ENCODE measurements around the gene FCGR3B.
"Not testable (repeated sequence)": the region's sequence is repeated elsewhere in the genome, so short reads cannot be mapped to it uniquely, and the experiment has no call there.

Gene FCGR3B

GRCh38 chr1:161661660-161662311 is 30.8 kb upstream of the FCGR3B start:
- H3K27ac ChIP-seq (ENCODE audit: low read length); H3K4me1 ChIP-seq (ENCODE audit: control insufficient read depth in 1 of 2, insufficient read depth in 2 of 2, low read length in 2 of 2); H3K9me3 ChIP-seq (ENCODE audit: control insufficient read depth in 1 of 2, low read length in 2 of 2); H3K27me3 ChIP-seq (ENCODE audit: low read depth, low read length); H3K4me3 ChIP-seq (ENCODE audit: low read depth in 1 of 2, low read length in 2 of 2); H3K36me3 ChIP-seq (ENCODE audit: control insufficient read depth in 1 of 2, insufficient read depth in 2 of 2, low read length in 2 of 2): not testable (repeated sequence)

GRCh38 chr1:161658524-161658923 is 27.5 kb upstream of the FCGR3B start:
- not testable (repeated sequence) for H3K27ac ChIP-seq (ENCODE audit: low read length); H3K36me3 ChIP-seq (ENCODE audit: control insufficient read depth in 1 of 2, insufficient read depth in 2 of 2, low read length in 2 of 2); H3K4me1 ChIP-seq (ENCODE audit: control insufficient read depth in 1 of 2, insufficient read depth in 2 of 2, low read length in 2 of 2); H3K9me3 ChIP-seq (ENCODE audit: control insufficient read depth in 1 of 2, low read length in 2 of 2); H3K4me3 ChIP-seq (ENCODE audit: low read depth in 1 of 2, low read length in 2 of 2); H3K27me3 ChIP-seq (ENCODE audit: low read depth, low read length)

- not testable (repeated sequence) for H3K9me3 ChIP-seq (ENCODE audit: control insufficient read depth in 1 of 2, low read length in 2 of 2); H3K27ac ChIP-seq (ENCODE audit: low read length); H3K27me3 ChIP-seq (ENCODE audit: low read depth, low read length); H3K36me3 ChIP-seq (ENCODE audit: control insufficient read depth in 1 of 2, insufficient read depth in 2 of 2, low read length in 2 of 2); H3K4me3 ChIP-seq (ENCODE audit: low read depth in 1 of 2, low read length in 2 of 2); H3K4me1 ChIP-seq (ENCODE audit: control insufficient read depth in 1 of 2, insufficient read depth in 2 of 2, low read length in 2 of 2)
Measured at GRCh38 chr1:161653971-161654370, 23.0 kb upstream of the FCGR3B start.

- H3K27me3 ChIP-seq (ENCODE audit: low read depth, low read length); H3K9me3 ChIP-seq (ENCODE audit: control insufficient read depth in 1 of 2, low read length in 2 of 2); H3K4me1 ChIP-seq (ENCODE audit: control insufficient read depth in 1 of 2, insufficient read depth in 2 of 2, low read length in 2 of 2); H3K36me3 ChIP-seq (ENCODE audit: control insufficient read depth in 1 of 2, insufficient read depth in 2 of 2, low read length in 2 of 2); H3K27ac ChIP-seq (ENCODE audit: low read length); H3K4me3 ChIP-seq (ENCODE audit: low read depth in 1 of 2, low read length in 2 of 2): not testable (repeated sequence)
Measured at GRCh38 chr1:161653541-161653940, 22.6 kb upstream of the FCGR3B start.

GRCh38 chr1:161647507-161648360 is 16.8 kb upstream of the FCGR3B start:
- H3K4me1 ChIP-seq (ENCODE audit: control insufficient read depth in 1 of 2, insufficient read depth in 2 of 2, low read length in 2 of 2); H3K36me3 ChIP-seq (ENCODE audit: control insufficient read depth in 1 of 2, insufficient read depth in 2 of 2, low read length in 2 of 2); H3K9me3 ChIP-seq (ENCODE audit: control insufficient read depth in 1 of 2, low read length in 2 of 2); H3K4me3 ChIP-seq (ENCODE audit: low read depth in 1 of 2, low read length in 2 of 2); H3K27me3 ChIP-seq (ENCODE audit: low read depth, low read length); H3K27ac ChIP-seq (ENCODE audit: low read length): not testable (repeated sequence)

GRCh38 chr1:161644855-161645254 is 13.9 kb upstream of the FCGR3B start:
- not testable (repeated sequence) for H3K4me3 ChIP-seq (ENCODE audit: low read depth in 1 of 2, low read length in 2 of 2); H3K27me3 ChIP-seq (ENCODE audit: low read depth, low read length); H3K36me3 ChIP-seq (ENCODE audit: control insufficient read depth in 1 of 2, insufficient read depth in 2 of 2, low read length in 2 of 2); H3K4me1 ChIP-seq (ENCODE audit: control insufficient read depth in 1 of 2, insufficient read depth in 2 of 2, low read length in 2 of 2); H3K9me3 ChIP-seq (ENCODE audit: control insufficient read depth in 1 of 2, low read length in 2 of 2); H3K27ac ChIP-seq (ENCODE audit: low read length)

GRCh38 chr1:161643481-161644208 is 12.7 kb upstream of the FCGR3B start:
- H3K9me3 ChIP-seq (ENCODE audit: control insufficient read depth in 1 of 2, low read length in 2 of 2); H3K36me3 ChIP-seq (ENCODE audit: control insufficient read depth in 1 of 2, insufficient read depth in 2 of 2, low read length in 2 of 2); H3K27me3 ChIP-seq (ENCODE audit: low read depth, low read length); H3K4me3 ChIP-seq (ENCODE audit: low read depth in 1 of 2, low read length in 2 of 2); H3K27ac ChIP-seq (ENCODE audit: low read length); H3K4me1 ChIP-seq (ENCODE audit: control insufficient read depth in 1 of 2, insufficient read depth in 2 of 2, low read length in 2 of 2): not testable (repeated sequence)

- not testable (repeated sequence) for H3K27ac ChIP-seq (ENCODE audit: low read length); H3K36me3 ChIP-seq (ENCODE audit: control insufficient read depth in 1 of 2, insufficient read depth in 2 of 2, low read length in 2 of 2); H3K9me3 ChIP-seq (ENCODE audit: control insufficient read depth in 1 of 2, low read length in 2 of 2); H3K4me3 ChIP-seq (ENCODE audit: low read depth in 1 of 2, low read length in 2 of 2); H3K27me3 ChIP-seq (ENCODE audit: low read depth, low read length); H3K4me1 ChIP-seq (ENCODE audit: control insufficient read depth in 1 of 2, insufficient read depth in 2 of 2, low read length in 2 of 2)
Measured at GRCh38 chr1:161642697-161643096, 11.7 kb upstream of the FCGR3B start.

GRCh38 chr1:161639203-161639602 is 8.2 kb upstream of the FCGR3B start:
- not testable (repeated sequence) for H3K27me3 ChIP-seq (ENCODE audit: low read depth, low read length); H3K36me3 ChIP-seq (ENCODE audit: control insufficient read depth in 1 of 2, insufficient read depth in 2 of 2, low read length in 2 of 2); H3K9me3 ChIP-seq (ENCODE audit: control insufficient read depth in 1 of 2, low read length in 2 of 2); H3K27ac ChIP-seq (ENCODE audit: low read length); H3K4me3 ChIP-seq (ENCODE audit: low read depth in 1 of 2, low read length in 2 of 2); H3K4me1 ChIP-seq (ENCODE audit: control insufficient read depth in 1 of 2, insufficient read depth in 2 of 2, low read length in 2 of 2)

- not testable (repeated sequence) for H3K27ac ChIP-seq (ENCODE audit: low read length); H3K27me3 ChIP-seq (ENCODE audit: low read depth, low read length); H3K4me1 ChIP-seq (ENCODE audit: control insufficient read depth in 1 of 2, insufficient read depth in 2 of 2, low read length in 2 of 2); H3K4me3 ChIP-seq (ENCODE audit: low read depth in 1 of 2, low read length in 2 of 2); H3K9me3 ChIP-seq (ENCODE audit: control insufficient read depth in 1 of 2, low read length in 2 of 2); H3K36me3 ChIP-seq (ENCODE audit: control insufficient read depth in 1 of 2, insufficient read depth in 2 of 2, low read length in 2 of 2)
Measured at GRCh38 chr1:161638251-161638993, 7.4 kb upstream of the FCGR3B start.

GRCh38 chr1:161636976-161637375 is 6.0 kb upstream of the FCGR3B start:
- H3K4me1 ChIP-seq (ENCODE audit: control insufficient read depth in 1 of 2, insufficient read depth in 2 of 2, low read length in 2 of 2); H3K27ac ChIP-seq (ENCODE audit: low read length); H3K4me3 ChIP-seq (ENCODE audit: low read depth in 1 of 2, low read length in 2 of 2); H3K27me3 ChIP-seq (ENCODE audit: low read depth, low read length); H3K36me3 ChIP-seq (ENCODE audit: control insufficient read depth in 1 of 2, insufficient read depth in 2 of 2, low read length in 2 of 2); H3K9me3 ChIP-seq (ENCODE audit: control insufficient read depth in 1 of 2, low read length in 2 of 2): not testable (repeated sequence)

Measured in muscle layer of duodenum (tissue), 2 donors.